Stimulated activated CD8-positive, alpha-beta memory T cell treated with anti-CD3 and anti-CD28 coated beads, Interleukin-4, amount 100 ng/mL, for 48 hours (primary cell): ENCODE measurements around the gene DPP6.

Experiments
- DNase-seq: peaks from one replicate; pipeline ENCODE4 v3.0.0-alpha.2; 2020

Gene DPP6

DNA sequence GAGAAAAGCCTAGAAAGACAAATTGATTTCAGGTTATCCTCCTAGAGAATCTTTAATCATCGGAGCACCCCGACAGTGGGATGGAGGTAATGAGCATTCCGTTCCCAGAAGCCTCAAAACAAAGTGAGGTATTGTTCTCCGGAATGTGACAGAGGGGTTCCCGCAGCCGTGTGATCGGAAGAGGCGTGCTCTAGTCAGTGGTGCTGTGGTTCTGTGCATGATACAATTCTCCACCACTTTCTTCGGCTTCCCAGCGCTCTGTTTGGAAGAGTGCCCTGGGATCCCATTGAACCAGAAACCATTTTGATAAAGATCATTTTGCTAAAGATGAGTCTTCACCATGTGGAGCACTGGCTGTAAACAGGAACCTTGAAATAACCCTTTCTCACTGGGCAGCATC lies 516.1 kb downstream of the DPP6 start:
- no peak for DNase-seq

DNA sequence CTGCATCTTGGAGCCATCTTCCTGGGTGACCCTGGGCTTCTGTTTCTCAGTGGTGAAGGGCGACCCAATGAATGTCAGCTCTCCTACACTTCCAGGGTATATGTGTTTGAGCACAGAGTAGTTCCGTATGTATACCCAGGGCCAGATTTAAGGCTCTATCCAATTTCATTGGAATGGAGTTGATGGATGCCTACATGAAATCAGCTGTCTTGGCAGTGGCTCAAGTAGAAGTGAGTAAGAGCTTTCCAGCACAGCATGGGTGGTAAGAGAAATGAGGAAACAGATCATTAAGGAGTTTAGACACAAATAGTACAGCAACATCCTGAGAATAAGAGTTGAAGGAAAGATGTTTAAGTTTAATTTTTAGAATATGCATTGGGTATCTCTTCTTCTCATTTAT lies 517.7 kb downstream of the DPP6 start:
- no peak for DNase-seq

DNA sequence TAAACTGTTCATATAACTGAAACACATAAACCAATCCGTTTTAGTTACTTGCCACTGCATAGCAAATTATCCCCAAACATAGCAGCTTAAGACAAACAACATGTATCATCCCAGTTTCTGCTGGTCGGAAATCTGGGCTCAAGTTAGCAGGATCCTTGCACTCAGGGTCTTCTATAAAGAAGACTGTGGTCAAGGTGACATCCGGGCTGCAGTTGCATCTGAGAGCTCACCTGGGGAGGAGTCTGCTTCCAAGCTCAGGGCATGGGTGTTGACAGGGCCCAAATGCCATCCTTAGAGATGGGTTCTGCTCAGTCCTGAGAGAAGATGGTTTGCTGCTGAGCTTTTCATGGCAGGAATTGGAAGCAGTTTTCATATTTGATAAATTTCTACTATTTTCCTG lies 519.6 kb downstream of the DPP6 start:
- no peak for DNase-seq

DNA sequence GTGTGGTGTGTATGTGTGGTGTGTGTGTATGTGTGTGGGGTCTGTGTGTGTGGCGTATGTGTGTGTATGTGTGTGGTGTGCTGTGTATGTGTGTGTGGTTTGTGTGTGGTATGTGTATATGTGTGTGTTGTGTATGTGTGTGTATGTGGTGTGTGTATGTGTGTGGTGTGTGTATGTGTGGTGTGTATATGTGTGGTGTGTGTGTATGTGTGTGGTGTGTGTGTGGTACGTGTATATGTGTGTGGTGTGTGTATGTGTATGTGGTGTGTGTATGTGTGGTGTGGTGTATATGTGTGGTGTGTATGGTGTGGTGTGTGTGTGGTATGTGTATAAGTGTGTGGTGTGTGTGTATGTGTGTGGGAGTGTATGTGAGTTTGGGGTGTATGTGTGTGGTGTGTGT lies 522.0 kb downstream of the DPP6 start:
- no peak for DNase-seq

DNA sequence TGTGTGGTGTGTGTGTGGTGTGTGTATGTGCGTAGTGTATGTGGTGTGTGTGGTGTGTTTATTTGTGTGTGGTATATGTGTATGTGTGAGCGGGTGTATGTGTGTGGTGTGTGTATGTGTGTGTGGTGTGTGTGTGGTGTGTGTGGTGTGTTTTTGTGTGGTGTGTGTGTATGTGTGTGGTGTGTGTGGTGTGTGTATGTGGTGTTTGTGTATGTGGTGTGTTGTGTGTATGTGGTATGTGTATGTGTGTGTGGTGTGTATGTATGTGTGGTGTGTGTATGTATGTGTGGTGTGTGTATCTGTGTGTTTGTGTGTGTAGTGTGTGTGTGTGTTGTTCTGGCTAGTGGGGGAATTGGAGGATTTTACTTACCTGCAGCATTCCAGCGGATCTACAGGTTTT lies 523.3 kb downstream of the DPP6 start:
- DNase-seq = no peak

DNA sequence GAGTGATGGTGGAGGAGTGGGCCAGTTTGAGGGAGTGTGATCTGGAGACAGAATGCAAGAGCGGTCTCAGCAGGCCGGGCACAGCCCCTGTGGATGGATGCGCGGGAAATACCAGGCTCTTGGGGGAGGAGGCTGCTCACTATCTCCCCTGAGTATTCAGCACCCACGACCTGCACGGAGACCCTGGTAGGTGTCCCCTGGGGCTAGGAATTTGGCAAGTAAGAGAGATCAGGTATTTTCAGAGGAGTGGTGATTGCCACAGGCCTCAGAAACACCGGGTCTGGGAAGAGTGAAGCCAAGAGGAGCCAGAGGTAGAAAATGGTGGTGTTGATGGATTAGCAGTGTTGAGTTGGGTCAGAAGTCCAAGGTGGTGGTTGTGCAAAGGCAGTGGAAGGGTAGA lies 524.4 kb downstream of the DPP6 start:
- no peak for DNase-seq

DNA sequence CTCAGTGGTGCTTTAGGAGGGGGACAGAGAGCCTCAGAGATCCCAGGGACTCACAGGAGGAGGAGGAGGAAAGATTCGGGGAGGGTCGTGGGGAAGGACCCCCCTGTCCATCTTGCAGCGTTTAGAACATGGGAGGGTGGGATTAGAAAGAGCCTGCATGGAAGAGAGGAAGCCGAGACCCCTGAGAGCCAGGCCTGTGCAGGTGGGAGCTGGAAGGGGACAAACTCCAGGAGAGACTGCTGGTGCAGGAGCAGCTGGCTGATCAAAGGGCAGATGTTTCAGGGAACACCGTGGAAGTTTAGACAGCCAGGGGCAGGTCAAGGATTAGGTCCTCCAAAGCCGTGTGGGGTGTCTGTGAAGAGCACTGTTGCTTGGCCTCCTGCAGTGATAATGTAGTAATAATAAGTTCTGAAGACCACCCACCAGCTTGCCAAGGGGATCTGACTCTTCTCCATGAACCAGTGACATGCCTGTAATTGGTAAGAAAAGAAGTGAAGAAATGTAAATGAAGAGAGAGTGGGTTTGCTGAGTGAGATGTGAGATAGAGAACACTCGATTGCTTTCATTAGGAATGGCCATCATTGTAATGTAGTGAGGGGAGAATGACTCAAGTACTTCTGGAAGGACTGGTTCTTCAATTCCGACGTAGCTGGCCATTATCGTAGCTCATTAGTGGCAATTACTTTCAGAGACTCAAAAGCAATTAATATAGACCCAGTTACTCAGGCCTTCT lies 525.1 kb downstream of the DPP6 start:
- no peak for DNase-seq

DNA sequence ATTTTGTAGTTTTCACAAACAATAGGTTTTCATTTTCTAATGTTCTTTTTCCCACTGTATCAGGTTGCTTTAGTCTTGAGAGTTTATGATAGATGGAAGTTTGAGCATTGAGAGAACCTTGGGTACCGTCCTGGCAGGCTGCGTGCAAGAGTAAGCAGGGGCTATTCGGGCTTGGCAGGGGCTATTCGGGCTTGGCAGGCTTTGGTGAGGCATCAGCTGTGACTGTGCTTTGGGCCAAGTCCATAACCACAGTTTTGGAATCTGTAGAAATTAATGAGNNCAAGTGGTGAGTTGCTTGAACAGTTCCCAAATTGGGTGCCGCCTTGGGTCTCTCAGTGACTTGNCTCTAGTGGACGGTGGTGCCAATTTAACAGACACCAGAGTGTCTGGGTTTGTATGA lies 526.1 kb downstream of the DPP6 start:
- DNase-seq = no peak

DNA sequence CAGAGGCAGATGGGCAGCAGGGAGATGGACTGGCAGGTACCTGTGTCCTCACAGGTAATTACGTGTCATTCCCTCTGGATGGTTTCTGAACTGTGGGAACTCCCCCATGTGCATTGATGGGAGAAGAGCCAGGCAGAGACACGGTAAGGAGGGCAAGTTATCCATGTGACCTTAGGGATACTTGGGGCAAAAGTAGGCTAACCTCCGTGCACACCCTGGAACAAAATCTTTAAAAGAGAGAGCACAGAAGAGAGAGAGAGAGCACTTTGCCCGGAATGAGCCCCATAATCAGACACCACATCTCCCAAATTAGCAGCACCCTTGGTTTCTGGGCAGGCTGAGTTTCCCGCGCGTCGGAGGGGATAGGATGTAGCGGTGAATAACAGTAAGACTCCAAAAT lies 527.5 kb downstream of the DPP6 start:
- no peak for DNase-seq

DNA sequence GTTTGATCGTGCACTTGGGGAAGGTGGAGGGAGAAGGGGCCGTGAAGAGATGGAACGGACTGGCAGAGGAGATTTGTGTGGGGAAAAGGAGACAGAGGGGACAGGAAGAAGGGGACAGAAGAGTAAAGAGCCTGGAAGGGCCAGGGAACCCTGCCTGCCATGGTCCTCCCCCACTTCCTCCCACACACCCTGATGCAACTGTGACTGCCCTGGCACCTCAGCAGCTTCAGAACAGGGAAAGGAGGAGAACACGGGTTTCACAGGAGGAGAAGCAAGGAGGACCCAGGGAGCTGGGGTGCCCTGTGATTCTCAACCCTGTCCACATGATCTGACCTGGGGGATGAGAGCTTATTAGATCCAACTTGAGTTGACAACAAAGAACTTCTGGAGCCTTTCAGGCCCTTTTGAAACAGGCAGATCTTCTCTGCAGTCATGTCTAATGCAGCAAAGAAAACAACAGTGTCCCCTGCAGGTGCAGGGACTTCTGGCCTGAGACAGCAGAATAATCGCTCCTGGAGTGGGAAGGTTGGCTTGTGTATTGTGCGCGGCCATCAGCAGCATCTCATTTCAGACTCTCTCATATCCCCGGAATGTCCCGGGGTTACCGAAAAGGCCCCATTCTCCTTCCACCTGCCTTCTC lies 529.2 kb downstream of the DPP6 start:
- DNase-seq = no peak

DNA sequence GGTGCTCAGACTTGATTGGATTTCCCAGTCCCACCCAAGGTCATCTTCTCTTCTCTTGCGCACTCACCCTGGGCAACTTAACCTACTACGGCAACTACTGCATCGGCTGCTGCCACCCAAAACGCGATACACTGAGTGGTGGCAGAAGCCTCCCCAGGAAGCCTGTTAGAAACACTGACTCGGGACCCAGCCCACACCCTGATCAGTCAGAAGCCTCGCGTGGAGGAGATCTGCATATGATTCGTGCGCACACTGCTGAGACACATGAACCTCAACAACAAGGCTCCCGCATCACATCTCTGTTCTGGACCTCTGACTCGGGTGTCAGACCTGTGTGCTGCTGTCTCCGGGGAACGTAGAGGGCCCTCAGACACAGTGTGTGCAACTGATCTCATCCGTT lies 531.3 kb downstream of the DPP6 start:
- no peak for DNase-seq

DNA sequence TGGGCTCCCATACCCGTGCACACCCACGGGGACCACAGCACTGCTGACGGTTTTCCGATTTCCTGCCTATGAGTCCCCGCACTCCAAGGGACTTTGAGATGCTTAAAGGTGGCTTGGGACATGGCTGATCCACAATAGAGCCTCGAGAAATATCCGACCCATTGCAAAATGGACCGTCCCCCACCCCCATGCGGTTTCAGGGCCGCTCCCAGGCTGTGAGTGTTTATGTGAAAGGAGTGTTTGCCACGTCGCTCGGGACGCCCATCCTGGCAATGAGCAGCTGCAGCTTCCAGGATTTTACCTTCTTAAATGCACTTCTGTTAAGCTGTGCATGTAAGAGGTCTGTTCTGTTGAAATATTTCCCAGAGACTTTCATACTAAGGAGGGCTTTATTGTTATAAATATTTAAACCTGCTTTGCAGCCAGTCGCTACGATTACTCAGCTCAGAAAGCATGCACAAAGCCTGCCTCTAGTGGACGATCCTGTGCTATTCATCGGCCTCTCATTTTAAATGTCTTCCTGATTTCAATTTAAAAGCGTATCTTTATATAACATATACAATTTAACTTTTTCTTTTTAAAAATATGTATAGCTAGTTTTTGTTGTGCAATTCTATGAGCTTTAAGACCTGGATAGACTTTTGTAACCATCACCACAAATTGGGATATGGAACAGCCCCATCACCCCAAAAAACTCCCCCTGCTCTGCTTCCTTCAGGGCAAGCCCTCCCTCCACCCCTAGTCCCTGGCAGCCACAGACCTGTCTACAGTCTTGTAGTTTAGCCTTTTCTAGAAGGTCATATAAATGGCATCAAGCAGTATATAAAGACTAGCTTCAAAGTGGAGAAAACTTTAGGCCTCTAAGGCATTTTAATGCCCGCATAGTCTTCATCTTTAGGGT lies 532.4 kb downstream of the DPP6 start:
- no peak for DNase-seq

DNA sequence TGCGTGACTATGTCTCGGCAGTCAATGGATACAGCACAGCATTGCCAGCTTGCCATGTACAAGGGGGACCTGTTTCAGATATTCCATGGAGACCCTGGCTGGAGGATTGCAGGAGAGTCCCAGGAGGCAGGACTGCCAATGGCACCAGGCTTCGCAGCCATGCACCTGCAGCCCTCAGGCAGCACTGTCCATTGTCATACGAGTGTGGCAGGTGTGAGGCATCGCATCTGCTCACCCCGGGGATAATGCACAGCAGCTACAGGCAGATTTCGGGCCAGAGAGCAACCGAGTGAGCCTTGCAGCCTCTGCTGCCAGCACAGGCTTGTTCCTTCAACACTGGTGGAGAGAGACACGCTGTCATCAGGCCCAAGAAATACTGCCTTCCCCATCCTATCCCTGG lies 535.6 kb downstream of the DPP6 start:
- no peak for DNase-seq

DNA sequence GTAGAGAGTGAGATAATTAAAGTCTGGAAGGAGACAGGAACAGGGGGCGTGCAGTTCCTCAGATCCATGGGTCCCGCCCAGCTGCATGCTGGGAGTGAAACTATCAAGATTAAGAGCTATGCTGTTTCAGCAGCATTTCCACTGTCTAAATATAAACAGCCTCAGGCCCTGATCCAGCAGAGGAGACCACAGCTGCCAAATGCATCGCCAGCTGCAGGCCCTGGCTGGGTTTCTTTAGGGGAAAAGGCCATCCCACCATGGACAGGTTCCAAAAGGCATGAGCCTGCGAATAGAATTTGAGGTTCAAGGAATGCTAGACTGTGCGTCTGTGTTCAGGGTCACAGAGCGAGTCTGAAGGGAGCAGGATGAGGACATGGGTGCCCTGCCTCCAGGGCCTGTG lies 539.3 kb downstream of the DPP6 start:
- DNase-seq = no peak

DNA sequence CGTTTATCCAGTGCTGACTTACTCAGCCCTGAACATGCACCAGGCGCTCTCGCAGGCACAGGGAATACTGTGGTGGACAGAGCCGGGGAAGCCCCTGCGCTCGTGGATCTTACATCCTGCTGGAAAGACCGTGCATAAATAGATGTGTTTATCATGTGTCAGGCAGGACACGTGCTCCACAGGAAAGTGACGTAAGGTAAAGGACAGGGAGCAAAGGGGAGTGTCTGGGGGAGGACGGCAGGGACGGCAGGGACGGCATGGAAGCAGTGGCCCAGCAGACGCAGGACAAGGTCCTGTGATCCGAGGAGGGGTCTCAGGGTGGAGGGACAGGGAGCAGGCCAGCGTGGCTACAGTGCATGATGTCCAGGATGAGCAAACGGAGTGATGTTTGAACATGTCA lies 540.2 kb downstream of the DPP6 start:
- no peak for DNase-seq

DNA sequence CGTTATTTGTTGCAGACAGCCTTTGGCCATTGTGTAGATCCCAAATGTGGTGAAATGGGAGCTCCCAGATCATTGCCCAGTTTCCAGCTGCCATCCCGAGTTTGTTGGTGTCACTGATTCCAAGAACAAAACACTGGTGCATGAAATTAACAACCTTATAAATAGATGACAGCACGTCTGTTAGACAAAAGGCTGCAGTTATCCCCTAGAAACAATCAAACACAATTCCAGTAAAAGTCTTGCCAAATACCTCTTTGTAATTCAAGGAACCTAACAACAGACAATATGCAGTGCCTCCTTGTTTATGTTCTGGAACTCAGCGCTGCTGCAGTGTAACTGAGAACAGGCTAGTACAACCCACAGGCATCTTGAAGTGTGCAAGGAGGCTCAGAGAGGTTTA lies 546.2 kb downstream of the DPP6 start:
- no peak for DNase-seq

DNA sequence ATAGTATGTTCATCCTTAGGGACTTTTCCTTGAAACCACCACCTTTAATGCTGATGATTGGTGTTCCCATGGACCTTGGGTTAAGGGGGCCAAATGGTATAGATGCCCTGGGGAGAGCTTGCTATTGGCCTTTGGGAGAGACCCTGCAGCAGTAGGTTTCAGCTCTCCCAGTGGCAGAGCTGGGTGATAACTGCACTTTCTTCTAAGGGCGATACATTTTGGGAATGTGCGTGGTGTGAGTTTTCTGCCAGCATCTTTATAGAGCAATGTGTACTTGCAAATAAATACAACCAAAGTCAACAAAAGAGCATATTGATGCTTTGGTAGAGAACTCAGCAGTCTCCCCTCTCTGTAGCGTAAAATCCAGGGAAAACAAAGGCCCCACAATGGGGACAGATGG lies 546.7 kb downstream of the DPP6 start:
- DNase-seq = no peak

DNA sequence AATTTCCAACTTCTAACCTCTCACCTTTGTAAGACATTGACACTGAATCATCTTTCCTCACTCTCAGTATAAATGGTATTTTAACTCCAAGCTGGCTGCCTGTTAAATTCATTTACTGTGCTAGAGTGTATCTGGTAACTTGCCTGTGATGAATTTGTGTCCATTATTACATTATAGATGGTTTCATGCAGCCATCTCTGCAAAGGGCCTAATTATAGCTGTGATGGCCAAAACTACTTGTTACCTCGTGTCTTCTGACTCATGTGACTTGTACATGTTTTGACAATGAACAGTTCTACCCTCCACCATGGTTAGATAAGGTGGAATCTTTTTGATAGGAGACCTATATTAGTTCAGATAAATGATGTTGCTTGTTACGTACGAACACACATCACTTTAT lies 558.7 kb downstream of the DPP6 start:
- no peak for DNase-seq

DNA sequence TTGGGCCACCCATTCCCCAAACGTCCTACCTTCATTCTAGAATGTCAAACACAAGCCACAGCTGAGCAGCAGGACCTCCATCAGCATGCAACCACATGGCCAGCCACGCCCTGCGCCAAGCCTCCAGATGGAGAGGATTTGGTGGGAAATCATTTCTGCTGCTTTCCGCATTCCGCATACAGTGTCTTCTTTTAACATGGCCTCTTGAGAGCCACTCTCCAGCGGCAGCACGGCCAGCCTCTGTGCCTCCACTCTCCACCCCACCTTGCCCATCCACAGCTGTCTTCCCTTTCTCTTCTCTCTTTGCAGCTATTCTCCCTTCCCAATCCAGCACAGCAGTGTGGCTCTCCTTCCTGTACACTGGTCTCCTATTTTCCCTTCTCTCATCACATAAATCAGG lies 561.6 kb downstream of the DPP6 start:
- DNase-seq = no peak

DNA sequence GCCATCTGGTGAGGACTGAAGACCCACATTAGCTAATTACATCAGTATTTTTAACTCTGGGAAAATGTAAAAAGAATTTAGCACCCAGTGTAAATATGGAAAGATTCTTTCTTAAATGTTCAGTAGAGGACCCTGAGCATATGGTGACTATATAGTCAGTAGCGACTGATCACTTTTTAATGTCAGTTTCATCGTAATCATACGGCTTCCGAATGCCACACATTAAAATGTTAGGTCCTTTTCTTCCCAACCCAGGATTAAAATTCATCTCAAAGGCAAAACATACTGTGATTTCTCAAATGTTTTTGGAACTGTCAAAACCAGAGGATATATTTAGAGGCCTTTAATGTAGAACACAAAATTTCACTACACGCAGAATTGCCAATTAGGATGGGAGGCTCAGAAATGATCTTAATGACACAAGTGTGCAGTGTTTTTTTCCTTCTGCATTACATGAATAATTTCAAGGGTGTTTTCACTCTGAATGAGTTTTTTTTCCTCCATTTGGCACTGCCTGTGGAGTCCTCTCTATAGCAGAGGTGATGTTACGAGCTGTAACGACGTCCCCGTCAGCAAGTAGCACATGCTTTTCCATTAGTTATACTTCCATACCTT lies 568.0 kb downstream of the DPP6 start:
- no peak for DNase-seq

DNA sequence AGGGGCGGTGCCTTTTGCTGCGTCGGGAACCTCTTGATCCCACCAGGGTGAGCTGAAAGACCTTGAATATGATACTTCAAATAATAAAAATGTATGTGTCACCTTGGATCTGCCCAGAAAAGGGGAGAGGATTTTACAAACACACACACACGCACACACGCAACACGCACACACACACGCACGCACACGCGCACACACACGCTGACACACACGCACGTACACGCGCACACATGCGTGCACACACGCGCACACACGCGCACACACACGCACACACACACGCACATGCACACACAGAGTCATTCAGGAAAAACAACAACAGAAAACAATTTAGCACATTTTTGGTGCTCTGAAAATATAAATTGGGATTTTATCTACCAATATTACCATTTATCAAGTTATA lies 571.2 kb downstream of the DPP6 start:
- DNase-seq = no peak

DNA sequence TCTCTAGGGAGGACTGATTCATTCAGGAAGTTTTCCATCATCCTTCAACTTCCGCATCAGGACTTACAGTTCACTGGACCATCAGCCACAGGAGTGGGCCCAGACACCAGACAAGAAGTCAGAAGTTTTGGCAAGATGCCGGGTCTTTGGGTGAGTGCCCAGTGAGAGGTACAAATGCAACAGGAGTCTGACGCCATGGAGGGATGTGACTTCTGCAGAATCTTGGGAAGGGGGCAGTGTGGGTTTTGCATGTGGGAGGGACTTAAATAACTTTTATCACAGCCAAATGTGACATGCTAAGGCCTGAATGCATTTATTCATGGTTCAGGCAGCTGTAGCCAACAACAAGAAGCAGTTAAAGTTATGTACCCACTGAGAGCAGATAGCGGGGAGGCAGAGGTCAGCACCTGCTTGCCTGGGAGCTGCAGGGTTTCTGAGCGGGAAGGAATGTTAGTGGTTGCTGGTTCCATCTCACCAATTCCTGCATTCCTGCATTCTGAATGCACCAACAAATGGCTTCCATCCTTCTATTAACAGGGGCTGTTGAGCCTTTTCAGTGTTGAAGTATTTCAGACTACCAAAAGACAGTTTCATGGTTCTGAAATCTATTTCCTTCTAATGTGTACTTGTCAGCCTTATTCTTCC lies 575.6 kb downstream of the DPP6 start:
- no peak for DNase-seq

DNA sequence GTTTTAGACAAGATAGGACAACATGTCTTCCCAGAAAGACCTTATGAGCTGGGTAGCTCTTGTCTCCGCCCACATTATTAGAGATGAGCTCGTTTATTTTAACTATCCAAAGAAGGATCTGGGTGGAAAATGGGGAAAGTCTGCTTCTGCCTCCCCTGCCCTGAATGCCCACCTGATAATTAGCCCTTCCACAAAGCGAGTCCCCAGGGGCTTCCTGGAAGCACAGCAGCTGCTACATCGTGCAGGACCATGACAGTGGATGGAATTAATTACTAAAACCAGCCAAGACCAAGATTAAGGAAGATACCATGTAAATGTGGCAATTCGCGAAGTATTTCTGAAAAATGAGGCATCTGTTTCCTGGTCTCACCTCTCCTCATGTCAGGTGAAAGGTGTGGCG lies 576.4 kb downstream of the DPP6 start:
- no peak for DNase-seq
